ENCODE measurements around the gene LZTS3. TPM values are rescaled to one million over a fixed set of nuclear protein-coding genes. Genes with fewer than 3 reads are reported as not detected.

The LZTS3 gene
- total RNA-seq, 1 donor from 2014 or later: 12.8 TPM

GRCh38 chr20:3199206-3199605, 25.9 kb upstream of the LZTS3 start:
- Histone ChIP-seq H3K27ac (no peak overlapping the region), H3K9me3 (no peaks in the 10 kb centered on the region), H3K4me3 (no peak overlapping the region), H3K27me3 (no peaks in the 10 kb centered on the region), H3K4me1 (peaks cover 17% of the 10 kb centered on the region), H3K36me3 (peaks cover 0 to 64% of the 10 kb centered on the region in 2 donors)
- TF ChIP-seq CTCF (IDR thresholded peaks at IDR 0.05): no peak
- TF ChIP-seq POLR2A (IDR thresholded peaks at IDR 0.05): no peak
- TF ChIP-seq POLR2AphosphoS5 (IDR thresholded peaks at IDR 0.05; ENCODE audit: insufficient read depth in 1 of 2, low read depth in 1 of 2): no peak
- intact Hi-C loops (cut with DNase I): no loop called here
- no peak for DNase-seq (ENCODE audit: extremely low spot score in 2 of 2)

GRCh38 chr20:3195590-3196237, 22.4 kb upstream of the LZTS3 start:
- no peak for TF ChIP-seq CTCF (IDR thresholded peaks at IDR 0.05)
- no peak for TF ChIP-seq POLR2A (IDR thresholded peaks at IDR 0.05)
- no peak for TF ChIP-seq POLR2AphosphoS5 (IDR thresholded peaks at IDR 0.05; ENCODE audit: insufficient read depth in 1 of 2, low read depth in 1 of 2)
- peaks cover 0 to 88% of the 10 kb centered on the region in 2 donors for H3K36me3 ChIP-seq
- intact Hi-C loops (cut with DNase I): no loop called here

DNA sequence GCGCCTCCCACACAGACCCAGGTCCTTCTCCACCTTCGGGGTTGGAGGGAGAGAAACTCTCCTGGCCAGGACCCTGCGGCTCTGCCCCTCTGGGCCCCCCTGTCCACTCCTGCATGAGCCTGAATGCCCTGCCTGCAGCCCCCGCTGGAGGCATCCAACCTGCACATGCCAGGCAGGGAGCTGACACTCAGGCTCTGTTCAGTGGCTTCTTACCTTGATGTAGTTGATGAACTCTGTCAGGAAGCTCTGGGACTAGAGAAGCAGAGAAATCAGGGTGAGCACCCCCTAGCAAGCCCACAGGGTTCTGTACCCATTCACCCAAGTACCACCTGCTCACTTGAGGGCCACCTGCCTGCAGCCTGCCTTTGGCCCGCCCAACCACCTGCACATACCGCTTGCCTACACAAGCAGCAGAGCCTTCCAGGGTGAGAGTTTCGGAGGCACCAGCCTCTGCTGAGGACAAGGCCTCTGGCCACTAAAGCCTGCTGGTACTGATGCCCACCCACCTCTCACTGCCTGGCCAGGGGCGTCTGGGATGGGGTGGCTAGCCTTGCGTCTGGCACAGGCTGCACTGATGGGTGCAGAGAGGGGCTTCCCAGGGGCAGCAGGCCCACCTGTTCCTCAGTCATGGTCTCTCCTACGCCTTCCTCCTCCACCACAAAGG, 21.4 kb upstream of the LZTS3 start:
- intact Hi-C loops (cut with DNase I): no loop called here
- DNase-seq (ENCODE audit: extremely low spot score in 2 of 2): no peak
- Histone ChIP-seq H3K4me1 (no peaks in the 10 kb centered on the region), H3K27ac (no peak overlapping the region), H3K27me3 (no peaks in the 10 kb centered on the region), H3K4me3 (no peak overlapping the region), H3K36me3 (peaks cover 0 to 88% of the 10 kb centered on the region in 2 donors), H3K9me3 (no peaks in the 10 kb centered on the region)
- TF ChIP-seq POLR2AphosphoS5 (IDR thresholded peaks at IDR 0.05; ENCODE audit: insufficient read depth in 1 of 2, low read depth in 1 of 2) (no peak), POLR2A (IDR thresholded peaks at IDR 0.05) (no peak), CTCF (IDR thresholded peaks at IDR 0.05) (no peak)

More at GRCh38 chr20:3195590-3196237, 22.4 kb upstream of the LZTS3 start:
- Histone ChIP-seq H3K9me3 (no peaks in the 10 kb centered on the region), H3K4me1 (no peaks in the 10 kb centered on the region), H3K27ac (no peak overlapping the region), H3K27me3 (no peaks in the 10 kb centered on the region), H3K4me3 (no peak overlapping the region)
- DNase-seq (ENCODE audit: extremely low spot score in 2 of 2): no peak

GRCh38 chr20:3193806-3194616, 20.7 kb upstream of the LZTS3 start:
- Histone ChIP-seq H3K27ac (no peak overlapping the region), H3K4me1 (no peaks in the 10 kb centered on the region), H3K9me3 (no peaks in the 10 kb centered on the region), H3K4me3 (no peak overlapping the region), H3K36me3 (peaks cover 0 to 86% of the 10 kb centered on the region in 2 donors), H3K27me3 (no peaks in the 10 kb centered on the region)
- intact Hi-C loops (cut with DNase I): no loop called here
- no peak for DNase-seq (ENCODE audit: extremely low spot score in 2 of 2)
- TF ChIP-seq POLR2AphosphoS5 (IDR thresholded peaks at IDR 0.05; ENCODE audit: insufficient read depth in 1 of 2, low read depth in 1 of 2): no peak
- TF ChIP-seq POLR2A (IDR thresholded peaks at IDR 0.05): no peak
- TF ChIP-seq CTCF (IDR thresholded peaks at IDR 0.05): no peak
